H7 (cell line): ENCODE data around the gene LCE1F. TPM values are rescaled to one million over a fixed set of nuclear protein-coding genes. Genes with fewer than 3 reads are reported as not detected.

Source experiments
- DNase-seq: peaks from one replicate; pipeline ENCODE4 v3.0.0; 2012
- H3K27me3 ChIP-seq: 2 replicates; pipeline ENCODE4 v1.6.0; 2011; ENCODE audit warnings: mild to moderate bottlenecking, low read length; ENCODE audit not compliant: control insufficient read depth, insufficient read depth
- H3K36me3 ChIP-seq: replicated peaks from 2 replicates; pipeline ENCODE4 v1.5.1; 2011; ENCODE audit warnings: low read length; ENCODE audit not compliant: control insufficient read depth, insufficient read depth
- H3K4me3 ChIP-seq: 2 replicates; pipeline ENCODE4 v1.5.1; 2011; ENCODE audit warnings: low read depth, mild to moderate bottlenecking, control low read depth, low read length, moderate library complexity; ENCODE audit not compliant: insufficient read depth
- total RNA-seq: library from RNA; depleted of rRNA; stranded (reverse); fragments of >200 nt; shearing (Covaris generic); gene quantifications from 2 replicates; pipeline ENCODE4 v1.2.3, GENCODE V29; 2014; rRNA removed

Gene LCE1F
- not detected in 2 replicates for total RNA-seq

- no peak for DNase-seq
- Histone ChIP-seq H3K36me3 (no peaks in the 10 kb centered on the region), H3K27me3 (no peaks in the 10 kb centered on the region), H3K4me3 (no peak within 1 kb of the TSS)
These were observed at the start of gene LCE1F for GRCh38 chr1:152774875-152775274. LCE1F (plus strand) TSS chr1:152775140; CDS start chr1:152776372, 1,232 bp downstream.

- no peaks in the 10 kb centered on the region for H3K27me3 ChIP-seq
- DNase-seq: no peak
- H3K4me3 ChIP-seq: no peak overlapping the region
- no peaks in the 10 kb centered on the region for H3K36me3 ChIP-seq
These were observed 49.7 kb upstream of the LCE1F start for GRCh38 chr1:152725261-152725660.

GRCh38 chr1:152728986-152729385, 46.0 kb upstream of the LCE1F start:
- H3K4me3 ChIP-seq: no peak overlapping the region
- no peaks in the 10 kb centered on the region for H3K27me3 ChIP-seq
- no peaks in the 10 kb centered on the region for H3K36me3 ChIP-seq
- no peak for DNase-seq

- Histone ChIP-seq H3K4me3 (no peak overlapping the region), H3K36me3 (no peaks in the 10 kb centered on the region), H3K27me3 (no peaks in the 10 kb centered on the region)
- DNase-seq: no peak
These were observed 39.3 kb upstream of the LCE1F start for GRCh38 chr1:152735648-152736047.

GRCh38 chr1:152737997-152738396, 36.9 kb upstream of the LCE1F start:
- Histone ChIP-seq H3K27me3 (no peaks in the 10 kb centered on the region), H3K36me3 (no peaks in the 10 kb centered on the region), H3K4me3 (no peak overlapping the region)
- no peak for DNase-seq

GRCh38 chr1:152739841-152740240, 35.1 kb upstream of the LCE1F start:
- no peaks in the 10 kb centered on the region for H3K36me3 ChIP-seq
- H3K27me3 ChIP-seq: no peaks in the 10 kb centered on the region
- DNase-seq: no peak
- no peak overlapping the region for H3K4me3 ChIP-seq

GRCh38 chr1:152741656-152742055, 33.3 kb upstream of the LCE1F start:
- no peak overlapping the region for H3K4me3 ChIP-seq
- no peak for DNase-seq
- H3K36me3 ChIP-seq: no peaks in the 10 kb centered on the region
- no peaks in the 10 kb centered on the region for H3K27me3 ChIP-seq

- Histone ChIP-seq H3K4me3 (no peak overlapping the region), H3K27me3 (no peaks in the 10 kb centered on the region), H3K36me3 (no peaks in the 10 kb centered on the region)
- no peak for DNase-seq
These were observed 31.4 kb upstream of the LCE1F start for GRCh38 chr1:152743371-152744145.

- no peaks in the 10 kb centered on the region for H3K36me3 ChIP-seq
- DNase-seq: no peak
- no peak overlapping the region for H3K4me3 ChIP-seq
- H3K27me3 ChIP-seq: no peaks in the 10 kb centered on the region
These were observed 29.6 kb upstream of the LCE1F start for GRCh38 chr1:152745289-152745704.

GRCh38 chr1:152745765-152746444, 29.0 kb upstream of the LCE1F start:
- Histone ChIP-seq H3K4me3 (no peak overlapping the region), H3K36me3 (no peaks in the 10 kb centered on the region), H3K27me3 (no peaks in the 10 kb centered on the region)
- DNase-seq: no peak

GRCh38 chr1:152747831-152748230, 27.1 kb upstream of the LCE1F start:
- Histone ChIP-seq H3K4me3 (no peak overlapping the region), H3K36me3 (no peaks in the 10 kb centered on the region), H3K27me3 (no peaks in the 10 kb centered on the region)
- DNase-seq: no peak

GRCh38 chr1:152752225-152752624, 22.7 kb upstream of the LCE1F start:
- Histone ChIP-seq H3K27me3 (no peaks in the 10 kb centered on the region), H3K4me3 (no peak overlapping the region), H3K36me3 (no peaks in the 10 kb centered on the region)
- no peak for DNase-seq

- H3K36me3 ChIP-seq: no peaks in the 10 kb centered on the region
- no peaks in the 10 kb centered on the region for H3K27me3 ChIP-seq
- H3K4me3 ChIP-seq: no peak overlapping the region
- no peak for DNase-seq
These were observed 21.4 kb upstream of the LCE1F start for GRCh38 chr1:152753586-152753985.

- H3K36me3 ChIP-seq: no peaks in the 10 kb centered on the region
- no peak for DNase-seq
- H3K4me3 ChIP-seq: no peak overlapping the region
- no peaks in the 10 kb centered on the region for H3K27me3 ChIP-seq
These were observed 18.1 kb upstream of the LCE1F start for GRCh38 chr1:152756872-152757271.

- Histone ChIP-seq H3K36me3 (no peaks in the 10 kb centered on the region), H3K27me3 (no peaks in the 10 kb centered on the region), H3K4me3 (no peak within 1 kb of the TSS)
- DNase-seq: no peak
These were observed 17.2 kb upstream of the LCE1F start, which contains the start of gene KPRP for GRCh38 chr1:152757747-152758146. KPRP (plus strand) TSS chr1:152758025; CDS start chr1:152759589, 1,564 bp downstream.
